CD14-positive monocyte (primary cell): ENCODE measurements around the gene TXK. TPM values are rescaled to one million over a fixed set of nuclear protein-coding genes. Genes with fewer than 3 reads are reported as not detected.

Source experiments
- DNase-seq, 3 donors: peaks; one replicate each; pipeline ENCODE4 v3.0.0-alpha.2; 2011 to 2022
- H2AFZ ChIP-seq: 2 replicates; pipeline ENCODE4 v1.6.0; 2012; ENCODE audit warnings: mild to moderate bottlenecking, low read depth, low read length, inconsistent platforms; ENCODE audit not compliant: insufficient read depth, poor library complexity, severe bottlenecking
- H3K27ac ChIP-seq, 2 donors: 1 replicate in 1 of 2; 2 replicates in 1 of 2; pipeline ENCODE4 v1.5.1; 2012 to 2013; ENCODE audit warnings: low read length in 2 of 2, control low read depth in 1 of 2, inconsistent platforms in 1 of 2, low read depth in 1 of 2, mild to moderate bottlenecking in 1 of 2
- H3K27me3 ChIP-seq, 2 donors: one replicate each; pipeline versions ENCODE4 v1.6.0 to v1.6.1; 2011 to 2013; ENCODE audit warnings: low read length in 2 of 2; ENCODE audit not compliant: control insufficient read depth in 2 of 2, insufficient read depth in 2 of 2
- H3K36me3 ChIP-seq, 2 donors: replicated peaks in 1 of 2; 1 replicate in 1 of 2; 2 replicates in 1 of 2; pipeline versions ENCODE4 v1.5.1 to v1.6.1; 2012 to 2013; ENCODE audit warnings: low read length in 2 of 2, control low read depth in 1 of 2, inconsistent platforms in 1 of 2, mild to moderate bottlenecking in 1 of 2; ENCODE audit not compliant: insufficient read depth in 2 of 2, control insufficient read depth in 1 of 2
- H3K4me1 ChIP-seq, 2 donors: 1 replicate in 1 of 2; 2 replicates in 1 of 2; pipeline versions ENCODE4 v1.5.1 to v1.6.1; 2012 to 2013; ENCODE audit warnings: low read length in 2 of 2, control low read depth in 1 of 2, inconsistent platforms in 1 of 2, mild to moderate bottlenecking in 1 of 2, moderate library complexity in 1 of 2; ENCODE audit not compliant: insufficient read depth in 2 of 2, control insufficient read depth in 1 of 2
- H3K4me2 ChIP-seq: replicated peaks from 2 replicates; pipeline ENCODE3; 2012; ENCODE audit warnings: low read length, moderate library complexity, mild to moderate bottlenecking; ENCODE audit not compliant: poor library complexity, severe bottlenecking; ENCODE audit errors: extremely low read depth
- H3K4me3 ChIP-seq, 3 experiments: fragments of 200-600 bp in 1 of 3; sonication (generic) in 1 of 3; replicated peaks in 1 of 3; 1 replicate in 2 of 3; 2 replicates in 1 of 3; pipeline ENCODE4 v1.5.1; 2011 to 2013; ENCODE audit warnings: low read length in 3 of 3, mild to moderate bottlenecking in 3 of 3, control low read depth in 2 of 3, low read depth in 2 of 3, inconsistent platforms in 1 of 3, moderate library complexity in 1 of 3
- H3K79me2 ChIP-seq: 2 replicates; pipeline ENCODE4 v1.6.0; 2012; ENCODE audit warnings: mild to moderate bottlenecking, control low read depth, inconsistent platforms, low read length, moderate library complexity; ENCODE audit not compliant: insufficient read depth
- H3K9ac ChIP-seq: 2 replicates; pipeline ENCODE4 v1.6.0; 2017; ENCODE audit warnings: low read length, mild to moderate bottlenecking; ENCODE audit not compliant: insufficient read depth, poor library complexity, severe bottlenecking
- H3K9me3 ChIP-seq, 2 donors: replicated peaks in 1 of 2; 1 replicate in 1 of 2; 2 replicates in 1 of 2; pipeline versions ENCODE4 v1.5.1 to v1.6.1; 2012 to 2013; ENCODE audit warnings: low read length in 2 of 2, control low read depth in 1 of 2; ENCODE audit not compliant: control insufficient read depth in 1 of 2, insufficient read depth in 1 of 2
- H4K20me1 ChIP-seq: 2 replicates; pipeline ENCODE4 v1.6.0; 2012; ENCODE audit warnings: mild to moderate bottlenecking, low read length, control low read depth, moderate library complexity; ENCODE audit not compliant: insufficient read depth
- H3K27ac Mint-ChIP-seq, 7 donors: one replicate each; pipeline ENCODE4 v1.8.0; 2020; ENCODE audit warnings: mild to moderate bottlenecking in 7 of 7, mixed read lengths in 7 of 7, moderate library complexity in 6 of 7, inconsistent platforms in 2 of 7
- H3K27me3 Mint-ChIP-seq, 3 donors: one replicate each; pipeline ENCODE4 v1.8.0; 2021 to 2022; ENCODE audit warnings: low read depth in 3 of 3, mild to moderate bottlenecking in 3 of 3, mixed read lengths in 3 of 3, moderate library complexity in 3 of 3, inconsistent platforms in 1 of 3
- H3K36me3 Mint-ChIP-seq, 2 donors: one replicate each; pipeline ENCODE4 v1.8.0; 2020; ENCODE audit warnings: mixed read lengths in 2 of 2, inconsistent platforms in 1 of 2, mild to moderate bottlenecking in 1 of 2
- H3K4me1 Mint-ChIP-seq: one replicate; pipeline ENCODE4 v1.8.0; 2020; ENCODE audit warnings: mild to moderate bottlenecking, mixed read lengths
- H3K4me3 Mint-ChIP-seq, 2 donors: one replicate each; pipeline ENCODE4 v1.8.0; 2020; ENCODE audit warnings: mild to moderate bottlenecking in 2 of 2, mixed read lengths in 2 of 2, moderate library complexity in 1 of 2
- H3K9me3 Mint-ChIP-seq, 7 donors: one replicate each; pipeline ENCODE4 v1.8.0; 2020 to 2022; ENCODE audit warnings: mixed read lengths in 7 of 7, mild to moderate bottlenecking in 6 of 7, moderate library complexity in 6 of 7, inconsistent platforms in 2 of 7
- CTCF ChIP-seq: fragments of 200-600 bp; IDR thresholded peaks from one replicate; pipeline ENCODE4 v1.8.0; 2022; ENCODE audit warnings: antibody characterized with exemption, mild to moderate bottlenecking
- WGBS: methylation state at CpG from one replicate; pipeline ENCODE4 v1.1.5; 2013; ENCODE audit warnings: missing lambda C conversion rate; ENCODE audit not compliant: insufficient coverage; 5-methylcytosine and 5-hydroxymethylcytosine counted together
- intact Hi-C, 2 donors: fragments of 100-400 bp; cut with micrococcal nuclease; formaldehyde crosslinking; loops; one replicate each; pipeline versions ENCODE4 v1.15.0 to v1.15.1; 2023
- polyA plus RNA-seq, 3 donors: library from polyadenylated mRNA; depleted of rRNA in 1 of 3; unstranded in 2 of 3; stranded (reverse) in 1 of 3; fragments of 300-500 nt in 2 of 3; fragments of >200 nt in 1 of 3; fragmentation: Illumina TruSeq in 2 of 3; gene quantifications; 1 replicate in 2 of 3; 2 replicates in 1 of 3; pipeline ENCODE4 v1.2.3, GENCODE V29; 2012 to 2021

TXK gene
- polyA plus RNA-seq, 3 donors = 0.13 to 0.93 (median 0.54) TPM

GRCh38 chr4:48121180-48121579, 12.9 kb downstream of the TXK start:
- intact Hi-C loops = loop anchor here in 1 of 2 donors (10.0 kb wide), 1 partner anchor 154 kb away; no protein-coding TSS in a partner anchor
- 80% methylated on average over 1 of the region's 2 CpGs for WGBS
- no peak overlapping the region for H3K4me3 Mint-ChIP-seq
- Histone ChIP-seq H2AFZ (no peak overlapping the region), H3K9me3 (no peaks in the 10 kb centered on the region), H3K4me2 (no peak overlapping the region), H4K20me1 (no peaks in the 10 kb centered on the region), H3K36me3 (no peaks in the 10 kb centered on the region), H3K27ac (no peak overlapping the region), H3K4me1 (no peaks in the 10 kb centered on the region), H3K4me3 (no peak overlapping the region), H3K79me2 (no peaks in the 10 kb centered on the region), H3K27me3 (no peaks in the 10 kb centered on the region), H3K9ac (no peak overlapping the region)
- no peak overlapping the region for H3K27ac Mint-ChIP-seq
- DNase-seq = no peak
- H3K9me3 Mint-ChIP-seq = peaks cover 0 to 1% (median 0%) of the 10 kb centered on the region in 7 donors
- H3K27me3 Mint-ChIP-seq = peaks cover 0 to 3% (median 2%) of the 10 kb centered on the region in 3 donors
- no peaks in the 10 kb centered on the region for H3K4me1 Mint-ChIP-seq
- no peak for TF ChIP-seq CTCF
- H3K36me3 Mint-ChIP-seq = no peaks in the 10 kb centered on the region

- Histone ChIP-seq H3K4me3 (no peak overlapping the region), H2AFZ (no peak overlapping the region), H4K20me1 (no peaks in the 10 kb centered on the region), H3K27me3 (no peaks in the 10 kb centered on the region), H3K79me2 (no peaks in the 10 kb centered on the region), H3K9me3 (no peaks in the 10 kb centered on the region), H3K9ac (no peak overlapping the region), H3K4me2 (no peak overlapping the region), H3K4me1 (no peaks in the 10 kb centered on the region), H3K27ac (no peak overlapping the region), H3K36me3 (no peaks in the 10 kb centered on the region)
- Mint-ChIP-seq H3K27ac (no peak overlapping the region), H3K4me3 (no peak overlapping the region), H3K9me3 (peaks cover 0 to 1% (median 0%) of the 10 kb centered on the region in 7 donors), H3K36me3 (no peaks in the 10 kb centered on the region), H3K27me3 (peaks cover 0 to 3% (median 2%) of the 10 kb centered on the region in 3 donors), H3K4me1 (no peaks in the 10 kb centered on the region)
- intact Hi-C loops = loop anchor here in 1 of 2 donors (10.0 kb wide), 1 partner anchor 155 kb away; no protein-coding TSS in a partner anchor
- no CpG with 5 or more reads among the region's 13 CpGs for WGBS
- no peak for DNase-seq
- TF ChIP-seq CTCF = no peak
Observed at GRCh38 chr4:48120132-48120531, 13.9 kb downstream of the TXK start.
